Lower lobe of right lung (tissue), 2 donors: Measurements from ENCODE around the gene PATJ. TPM values are rescaled to one million over a fixed set of nuclear protein-coding genes. Genes with fewer than 3 reads are reported as not detected.

ENCODE experiments used
- ATAC-seq, 2 donors: fragments of 200-7000 bp; cut with Tn5 transposase; one replicate each; pipeline ENCODE4 v1.9.1; 2020 to 2022; ENCODE audit warnings: mild to moderate bottlenecking in 2 of 2, moderate library complexity in 2 of 2
- DNase-seq: peaks from one replicate; pipeline ENCODE4 v3.0.0-alpha.2; 2020
- H3K27ac ChIP-seq: fragments of 200-600 bp; one replicate; pipeline ENCODE4 v1.8.0; 2022
- H3K27me3 ChIP-seq: fragments of 200-600 bp; one replicate; pipeline ENCODE4 v1.8.0; 2022; ENCODE audit warnings: low read depth
- H3K36me3 ChIP-seq: fragments of 200-600 bp; one replicate; pipeline ENCODE4 v1.8.0; 2022; ENCODE audit warnings: mild to moderate bottlenecking
- H3K4me1 ChIP-seq: fragments of 200-600 bp; one replicate; pipeline ENCODE4 v1.8.0; 2022
- H3K4me3 ChIP-seq: fragments of 200-600 bp; one replicate; pipeline ENCODE4 v1.8.0; 2022; ENCODE audit warnings: mild to moderate bottlenecking
- H3K9me3 ChIP-seq: fragments of 200-600 bp; one replicate; pipeline ENCODE4 v1.8.0; 2022
- CTCF ChIP-seq: fragments of 200-600 bp; IDR thresholded peaks from one replicate; pipeline ENCODE4 v1.8.0; 2022; ENCODE audit warnings: antibody characterized with exemption, mild to moderate bottlenecking
- intact Hi-C: fragments of 100-400 bp; cut with DNase I; formaldehyde crosslinking; loops from one replicate; pipeline ENCODE4 v1.11.0; 2022
- total RNA-seq: library from RNA; stranded (reverse); fragmentation: NEBNext Ultra II Directional; extraction: Animal tissue kit (Norgen Biotek cat#: 25700); gene quantifications from one replicate; pipeline ENCODE4 v1.2.1, GENCODE V29; 2021
- donor health status: DM: no; HTN: yes; CAD: no; lungs with severe emphysema.

PATJ gene
- total RNA-seq, 1 donor from 2014 or later = 63.9 TPM

DNA sequence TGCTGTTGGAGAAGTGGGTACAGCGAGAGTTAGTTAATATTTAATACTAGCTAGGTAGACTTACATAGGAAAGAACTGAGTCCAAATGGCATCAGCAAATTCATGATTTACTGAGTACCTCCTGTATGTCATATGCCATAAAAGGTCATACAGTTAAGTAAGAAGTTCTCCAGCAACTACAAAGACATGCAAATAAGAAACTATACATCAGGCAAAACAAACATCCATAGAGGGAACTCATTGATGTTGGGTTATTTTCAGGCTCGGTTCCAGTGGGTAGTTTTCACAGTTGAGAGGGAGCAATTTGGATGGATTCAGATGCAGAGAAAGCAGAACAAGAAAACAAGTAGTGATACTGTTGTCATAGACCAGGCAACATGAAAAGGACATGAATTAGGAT, 287.4 kb downstream of the PATJ start:
- no peak for TF ChIP-seq CTCF
- Histone ChIP-seq H3K27me3 (no peaks in the 10 kb centered on the region), H3K27ac (no peak overlapping the region), H3K36me3 (no peaks in the 10 kb centered on the region), H3K9me3 (no peaks in the 10 kb centered on the region), H3K4me3 (no peak overlapping the region), H3K4me1 (no peaks in the 10 kb centered on the region)
- intact Hi-C loops = no loop called here
- ATAC-seq (no peak), DNase-seq (no peak)

GRCh38 chr1:62034790-62035189, 292.5 kb downstream of the PATJ start:
- intact Hi-C loops = no loop called here
- ATAC-seq = no peak
- TF ChIP-seq CTCF = no peak

DNA sequence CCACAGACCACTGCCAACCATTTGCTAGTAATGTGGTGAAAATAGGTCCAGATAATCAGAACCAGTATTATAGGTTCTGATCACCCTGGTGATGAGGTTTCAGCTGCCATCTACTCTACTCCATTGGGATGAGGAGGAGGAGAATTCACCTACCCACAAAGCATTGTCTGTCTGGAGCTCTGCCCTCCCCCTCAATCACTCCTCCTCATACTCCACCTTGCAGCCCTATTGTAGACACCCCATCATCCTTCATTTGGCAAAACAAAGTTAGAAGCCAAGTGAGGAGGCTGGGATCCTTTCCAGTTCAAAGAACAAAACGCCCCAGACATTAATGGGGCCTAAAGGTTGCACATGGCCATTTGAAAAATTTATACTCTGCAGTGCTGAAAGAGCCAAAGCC, 295.0 kb downstream of the PATJ start:
- H3K27ac ChIP-seq = no peak overlapping the region
- DNase-seq (no peak), ATAC-seq (no peak)
- intact Hi-C loops = no loop called here
- H3K4me3 ChIP-seq = no peak overlapping the region
- no peaks in the 10 kb centered on the region for H3K4me1 ChIP-seq
- no peaks in the 10 kb centered on the region for H3K27me3 ChIP-seq
- H3K9me3 ChIP-seq = no peaks in the 10 kb centered on the region
- TF ChIP-seq CTCF = no peak
- no peaks in the 10 kb centered on the region for H3K36me3 ChIP-seq

More at GRCh38 chr1:62034790-62035189, 292.5 kb downstream of the PATJ start:
- DNase-seq = no peak
- Histone ChIP-seq H3K36me3 (no peaks in the 10 kb centered on the region), H3K27ac (no peak overlapping the region), H3K27me3 (no peaks in the 10 kb centered on the region), H3K4me3 (no peak overlapping the region), H3K4me1 (no peaks in the 10 kb centered on the region), H3K9me3 (no peaks in the 10 kb centered on the region)

DNA sequence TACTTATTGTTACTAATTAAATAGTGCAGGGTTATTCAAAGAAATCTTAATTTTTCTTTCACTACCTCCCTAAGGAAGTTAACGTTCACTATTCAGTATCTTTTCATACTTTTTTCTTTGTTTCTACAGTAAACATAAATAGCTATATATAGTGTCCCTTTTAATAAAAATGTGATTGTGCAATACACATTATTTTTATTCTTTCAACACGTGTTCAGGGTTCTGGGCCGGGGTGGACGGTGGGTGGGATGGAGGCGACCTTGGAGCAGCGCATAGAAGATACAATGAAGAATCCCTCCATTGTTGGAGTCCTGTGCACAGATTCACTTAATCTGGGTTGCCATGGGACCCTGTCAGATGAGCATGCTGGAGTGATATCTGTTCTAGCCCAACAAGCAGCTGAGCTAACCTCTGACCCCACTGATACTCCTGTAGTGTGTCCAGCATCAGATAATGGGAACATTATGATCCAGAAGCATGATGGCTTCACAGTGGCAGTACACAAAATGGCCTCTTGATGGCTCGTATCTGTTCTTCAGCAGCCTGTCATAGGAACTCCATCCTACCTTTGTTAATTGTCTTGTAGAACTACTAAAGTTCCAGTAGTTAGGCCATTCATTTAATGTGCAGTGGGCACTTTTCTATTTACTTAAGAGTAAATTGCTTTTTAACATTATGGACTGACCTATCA, 296.5 kb downstream of the PATJ start:
- Histone ChIP-seq H3K4me3 (no peak overlapping the region), H3K9me3 (no peaks in the 10 kb centered on the region), H3K27me3 (no peaks in the 10 kb centered on the region), H3K36me3 (no peaks in the 10 kb centered on the region), H3K4me1 (no peaks in the 10 kb centered on the region), H3K27ac (no peak overlapping the region)
- DNase-seq = no peak
- TF ChIP-seq CTCF = no peak
- ATAC-seq = no peak
- intact Hi-C loops = no loop called here

- Histone ChIP-seq H3K36me3 (no peaks in the 10 kb centered on the region), H3K4me1 (no peaks in the 10 kb centered on the region), H3K4me3 (no peak overlapping the region), H3K27me3 (no peaks in the 10 kb centered on the region), H3K27ac (no peak overlapping the region), H3K9me3 (no peaks in the 10 kb centered on the region)
- DNase-seq (no peak), ATAC-seq (no peak)
- intact Hi-C loops = no loop called here
- no peak for TF ChIP-seq CTCF
These were observed 298.2 kb downstream of the PATJ start for GRCh38 chr1:62040450-62040849.
